Mammary epithelial cell (primary cell): ENCODE measurements around the gene KCNJ16.

ENCODE experiments used
- EZH2 ChIP-seq: IDR thresholded peaks from 2 replicates; pipeline ENCODE4 v1.6.1; 2012; ENCODE audit warnings: low read length, inconsistent platforms, borderline replicate concordance
- TF ChIP-seq, protein P1 (sequence below), 2 donors: IDR thresholded peaks in 1 of 2; conservative IDR thresholded peaks in 1 of 2; 2 replicates each; pipeline ENCODE4 v1.5.1; 2011 to 2012; ENCODE audit warnings: inconsistent platforms in 2 of 2, low read length in 2 of 2, mild to moderate bottlenecking in 2 of 2, control low read depth in 1 of 2, low read depth in 1 of 2; ENCODE audit not compliant: insufficient read depth in 1 of 2; ENCODE audit errors: extremely low read depth in 1 of 2

DNA sequence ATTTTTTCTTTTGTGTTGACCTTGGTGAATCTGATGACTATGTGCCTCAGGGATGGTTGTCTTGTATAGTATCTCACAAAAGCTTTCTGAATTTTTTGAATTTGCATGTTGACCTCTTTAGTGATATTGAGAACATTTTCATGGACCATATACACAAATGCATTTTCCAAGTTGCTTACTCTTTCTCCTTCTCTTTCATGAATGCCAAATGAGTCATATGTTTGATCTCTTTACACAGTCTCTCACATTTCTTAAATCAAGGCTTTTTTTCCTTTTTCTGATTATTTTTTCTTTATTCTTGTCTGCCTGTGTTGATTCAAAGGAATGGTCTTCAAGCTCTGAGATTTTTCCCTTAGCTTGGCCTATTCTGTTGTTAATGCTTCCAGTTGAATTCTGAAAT is 46.6 kb upstream of the KCNJ16 start:
- TF ChIP-seq, protein P1, sequence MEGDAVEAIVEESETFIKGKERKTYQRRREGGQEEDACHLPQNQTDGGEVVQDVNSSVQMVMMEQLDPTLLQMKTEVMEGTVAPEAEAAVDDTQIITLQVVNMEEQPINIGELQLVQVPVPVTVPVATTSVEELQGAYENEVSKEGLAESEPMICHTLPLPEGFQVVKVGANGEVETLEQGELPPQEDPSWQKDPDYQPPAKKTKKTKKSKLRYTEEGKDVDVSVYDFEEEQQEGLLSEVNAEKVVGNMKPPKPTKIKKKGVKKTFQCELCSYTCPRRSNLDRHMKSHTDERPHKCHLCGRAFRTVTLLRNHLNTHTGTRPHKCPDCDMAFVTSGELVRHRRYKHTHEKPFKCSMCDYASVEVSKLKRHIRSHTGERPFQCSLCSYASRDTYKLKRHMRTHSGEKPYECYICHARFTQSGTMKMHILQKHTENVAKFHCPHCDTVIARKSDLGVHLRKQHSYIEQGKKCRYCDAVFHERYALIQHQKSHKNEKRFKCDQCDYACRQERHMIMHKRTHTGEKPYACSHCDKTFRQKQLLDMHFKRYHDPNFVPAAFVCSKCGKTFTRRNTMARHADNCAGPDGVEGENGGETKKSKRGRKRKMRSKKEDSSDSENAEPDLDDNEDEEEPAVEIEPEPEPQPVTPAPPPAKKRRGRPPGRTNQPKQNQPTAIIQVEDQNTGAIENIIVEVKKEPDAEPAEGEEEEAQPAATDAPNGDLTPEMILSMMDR (conservative IDR thresholded peaks at IDR 0.05 in 1 of 2, IDR thresholded peaks at IDR 0.05 in 1 of 2; ENCODE audit: extremely low read depth in 1 of 2, insufficient read depth in 1 of 2, low read depth in 1 of 2, low read length in 2 of 2), result no peak
- TF ChIP-seq EZH2, result no peak
